Neural progenitor cell (in vitro differentiated cells): ENCODE measurements around the gene TNRC6C. TPM values are rescaled to one million over a fixed set of nuclear protein-coding genes. Genes with fewer than 3 reads are reported as not detected.

Source experiments
- DNase-seq: peaks from one replicate; pipeline ENCODE4 v3.0.0-alpha.2; 2016; ENCODE audit warnings: low spot score
- H2AFZ ChIP-seq: fragments of 200-600 bp; sonication (generic); replicated peaks from 2 replicates; pipeline ENCODE4 v1.6.1; 2016; ENCODE audit warnings: antibody characterized with exemption
- H3F3A ChIP-seq: fragments of 200-600 bp; sonication (generic); 2 replicates; pipeline ENCODE4 v1.6.1; 2016; ENCODE audit warnings: antibody characterized with exemption, low read depth
- H3K27ac ChIP-seq: fragments of 200-600 bp; sonication (generic); 2 replicates; pipeline ENCODE4 v1.5.1; 2016; ENCODE audit warnings: mild to moderate bottlenecking
- H3K27me3 ChIP-seq: fragments of 200-600 bp; sonication (generic); 2 replicates; pipeline ENCODE4 v1.6.1; 2016; ENCODE audit warnings: mild to moderate bottlenecking, moderate library complexity
- H3K36me3 ChIP-seq: fragments of 200-600 bp; sonication (generic); 2 replicates; pipeline ENCODE4 v1.5.1; 2016
- H3K4me1 ChIP-seq: fragments of 200-600 bp; sonication (generic); 2 replicates; pipeline ENCODE4 v1.6.1; 2016; ENCODE audit warnings: mixed run types
- H3K4me2 ChIP-seq: fragments of 200-600 bp; sonication (generic); 2 replicates; pipeline ENCODE4 v1.6.1; 2016
- H3K4me3 ChIP-seq: fragments of 200-600 bp; sonication (generic); 2 replicates; pipeline ENCODE4 v1.5.1; 2016
- H3K79me2 ChIP-seq: fragments of 200-600 bp; sonication (generic); 2 replicates; pipeline ENCODE4 v1.6.1; 2016; ENCODE audit warnings: low read depth
- H3K9ac ChIP-seq: fragments of 200-600 bp; sonication (generic); 2 replicates; pipeline ENCODE4 v1.6.1; 2016
- H3K9me3 ChIP-seq: fragments of 200-600 bp; sonication (generic); 2 replicates; pipeline ENCODE4 v1.5.1; 2016; ENCODE audit warnings: low read depth
- H4K20me1 ChIP-seq: fragments of 200-600 bp; sonication (generic); 2 replicates; pipeline ENCODE4 v1.6.1; 2016; ENCODE audit warnings: low read depth
- H3K27ac Mint-ChIP-seq: 3 replicates; pipeline ENCODE4 v1.8.0; 2021; ENCODE audit warnings: mixed read lengths
- H3K27me3 Mint-ChIP-seq: 2 replicates; pipeline ENCODE4 v1.8.0; 2022; ENCODE audit warnings: low read depth, mild to moderate bottlenecking, inconsistent platforms, moderate library complexity, mixed read lengths; ENCODE audit not compliant: insufficient read depth
- H3K36me3 Mint-ChIP-seq: 3 replicates; pipeline ENCODE4 v1.8.0; 2021; ENCODE audit warnings: mixed read lengths
- H3K4me1 Mint-ChIP-seq: 3 replicates; pipeline ENCODE4 v1.8.0; 2021; ENCODE audit warnings: mixed read lengths
- H3K4me3 Mint-ChIP-seq: 3 replicates; pipeline ENCODE4 v1.8.0; 2021; ENCODE audit warnings: mild to moderate bottlenecking, moderate library complexity, mixed read lengths
- H3K9me3 Mint-ChIP-seq: 3 replicates; pipeline ENCODE4 v1.8.0; 2020; ENCODE audit warnings: mixed read lengths
- EZH2 ChIP-seq: fragments of 200-600 bp; sonication (generic); IDR thresholded peaks from 2 replicates; pipeline ENCODE4 v1.6.1; 2017; ENCODE audit warnings: antibody characterized with exemption, mild to moderate bottlenecking, moderate library complexity
- EZH2phosphoT487 ChIP-seq: fragments of 200-600 bp; sonication (generic); IDR thresholded peaks from 2 replicates; pipeline ENCODE4 v1.6.1; 2017; ENCODE audit warnings: antibody characterized with exemption
- total RNA-seq: library from RNA; depleted of rRNA; stranded (reverse); fragments of >200 nt; gene quantifications from 2 replicates; pipeline ENCODE4 v1.2.3, GENCODE V29; 2015; ENCODE audit warnings: low replicate concordance
- TF ChIP-seq, protein P1 (sequence below): fragments of 200-600 bp; sonication (generic); IDR thresholded peaks from 2 replicates; pipeline ENCODE4 v1.5.1; 2017; ENCODE audit warnings: antibody characterized with exemption, mild to moderate bottlenecking

Gene TNRC6C
- total RNA-seq, 1 donor from 2014 or later, result 14.9 TPM

DNA sequence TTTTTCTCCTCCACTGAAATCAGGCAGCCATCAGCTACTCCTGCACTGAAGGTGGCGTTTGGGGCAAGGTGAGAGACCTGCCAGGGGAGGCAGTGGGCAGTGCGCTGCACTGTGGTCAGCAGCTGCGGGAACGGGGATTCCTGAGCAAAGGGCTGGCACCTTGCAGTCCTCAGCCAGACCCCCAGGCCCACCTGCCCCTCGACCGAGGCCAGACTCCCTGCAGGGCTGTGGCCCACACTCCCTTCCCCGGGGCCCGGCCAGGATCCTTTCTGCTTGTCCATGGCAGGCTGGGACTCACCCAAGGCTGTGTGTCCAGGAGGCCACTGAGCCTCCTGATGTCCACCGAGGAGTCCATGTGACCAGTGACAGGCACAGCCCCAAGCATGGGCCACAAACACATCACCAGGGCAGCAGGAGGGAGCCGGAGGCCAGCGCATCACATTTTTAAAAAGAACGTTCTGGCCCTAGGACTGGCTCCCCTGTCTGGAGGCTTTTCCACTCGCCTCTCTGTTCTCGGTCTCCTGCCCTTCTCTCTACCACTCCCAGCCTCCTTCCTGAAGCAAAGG, 28.5 kb upstream of the TNRC6C start:
- Histone ChIP-seq H3K4me3 (no peak overlapping the region), H3K79me2 (no peaks in the 10 kb centered on the region), H4K20me1 (no peaks in the 10 kb centered on the region), H3K36me3 (no peaks in the 10 kb centered on the region), H3K9ac (no peak overlapping the region), H3K4me2 (no peak overlapping the region), H3K27me3 (no peaks in the 10 kb centered on the region), H3K27ac (no peak overlapping the region), H3F3A (peaks cover 23% of the 10 kb centered on the region), H3K9me3 (no peaks in the 10 kb centered on the region), H2AFZ (no peak overlapping the region), H3K4me1 (peaks cover 33% of the 10 kb centered on the region)
- Mint-ChIP-seq H3K4me3 (no peak overlapping the region), H3K4me1 (peaks cover 52% of the 10 kb centered on the region), H3K36me3 (no peaks in the 10 kb centered on the region), H3K27ac (peak overlapping the region; percentile 46), H3K27me3 (no peaks in the 10 kb centered on the region), H3K9me3 (no peaks in the 10 kb centered on the region)
- DNase-seq, result no peak
- TF ChIP-seq EZH2phosphoT487 (no peak), EZH2 (no peak)
- TF ChIP-seq, protein P1, sequence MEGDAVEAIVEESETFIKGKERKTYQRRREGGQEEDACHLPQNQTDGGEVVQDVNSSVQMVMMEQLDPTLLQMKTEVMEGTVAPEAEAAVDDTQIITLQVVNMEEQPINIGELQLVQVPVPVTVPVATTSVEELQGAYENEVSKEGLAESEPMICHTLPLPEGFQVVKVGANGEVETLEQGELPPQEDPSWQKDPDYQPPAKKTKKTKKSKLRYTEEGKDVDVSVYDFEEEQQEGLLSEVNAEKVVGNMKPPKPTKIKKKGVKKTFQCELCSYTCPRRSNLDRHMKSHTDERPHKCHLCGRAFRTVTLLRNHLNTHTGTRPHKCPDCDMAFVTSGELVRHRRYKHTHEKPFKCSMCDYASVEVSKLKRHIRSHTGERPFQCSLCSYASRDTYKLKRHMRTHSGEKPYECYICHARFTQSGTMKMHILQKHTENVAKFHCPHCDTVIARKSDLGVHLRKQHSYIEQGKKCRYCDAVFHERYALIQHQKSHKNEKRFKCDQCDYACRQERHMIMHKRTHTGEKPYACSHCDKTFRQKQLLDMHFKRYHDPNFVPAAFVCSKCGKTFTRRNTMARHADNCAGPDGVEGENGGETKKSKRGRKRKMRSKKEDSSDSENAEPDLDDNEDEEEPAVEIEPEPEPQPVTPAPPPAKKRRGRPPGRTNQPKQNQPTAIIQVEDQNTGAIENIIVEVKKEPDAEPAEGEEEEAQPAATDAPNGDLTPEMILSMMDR, result no peak

DNA sequence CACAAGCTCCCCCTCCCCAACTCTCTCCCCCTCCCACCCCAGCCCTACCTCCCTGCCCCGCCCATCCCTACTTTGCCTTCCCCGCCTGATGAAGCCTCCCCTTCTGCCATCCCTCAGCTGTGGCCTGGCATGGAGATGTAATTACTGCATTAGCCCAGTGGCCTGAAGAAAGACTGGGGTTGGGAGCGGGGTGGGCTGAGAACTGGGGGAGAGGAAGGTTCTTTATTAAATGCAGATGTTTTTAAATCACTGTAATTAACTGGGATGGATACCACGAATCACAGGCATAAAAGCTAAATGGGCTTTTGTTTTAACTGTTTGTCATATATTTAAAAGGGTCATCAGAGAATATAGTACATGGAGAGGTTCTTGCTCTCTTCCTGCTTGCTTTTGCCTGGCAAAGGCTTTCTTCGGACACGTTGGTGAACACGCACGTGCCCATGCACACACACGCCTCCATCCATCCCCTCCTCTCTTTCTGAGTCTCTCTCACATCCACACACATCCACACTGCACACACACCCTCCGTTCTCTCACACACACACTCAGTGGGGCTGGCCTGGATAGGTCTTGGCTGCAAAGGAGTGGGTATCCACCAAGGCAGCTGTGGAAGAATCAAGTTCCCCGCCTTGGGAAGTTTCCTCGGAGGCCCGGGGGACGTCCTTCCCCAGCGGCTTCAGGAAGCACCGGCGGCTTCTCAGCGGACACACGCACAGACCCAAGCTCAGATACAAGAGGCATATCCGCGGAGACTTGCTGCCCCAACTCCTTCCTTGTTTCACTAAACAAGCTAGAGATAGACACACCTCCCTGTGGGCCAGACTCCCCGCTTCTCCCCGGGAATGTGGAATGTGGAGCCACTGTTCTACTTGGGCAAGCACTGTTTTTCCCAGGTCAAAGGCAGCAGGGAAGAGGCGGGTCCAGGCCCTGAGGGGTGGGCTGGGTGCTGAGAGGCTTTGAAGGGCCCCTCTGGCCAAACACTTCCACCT, 27.4 kb upstream of the TNRC6C start:
- peaks cover 42% of the 10 kb centered on the region for H3K4me1 ChIP-seq
- H4K20me1 ChIP-seq, result no peaks in the 10 kb centered on the region
- no peaks in the 10 kb centered on the region for H3K27me3 ChIP-seq
- no peaks in the 10 kb centered on the region for H3K79me2 ChIP-seq
- DNase-seq, result no peak
- H3K36me3 ChIP-seq, result no peaks in the 10 kb centered on the region
- Mint-ChIP-seq H3K9me3 (no peaks in the 10 kb centered on the region), H3K36me3 (no peaks in the 10 kb centered on the region), H3K4me3 (no peak overlapping the region), H3K27me3 (no peaks in the 10 kb centered on the region), H3K27ac (peak overlapping the region; percentile 64), H3K4me1 (peaks cover 59% of the 10 kb centered on the region)
- no peaks in the 10 kb centered on the region for H3K9me3 ChIP-seq
- no peak for TF ChIP-seq EZH2
- TF ChIP-seq, protein P1, result no peak
- no peak for TF ChIP-seq EZH2phosphoT487
- H3F3A ChIP-seq, result peaks cover 27% of the 10 kb centered on the region
- H2AFZ ChIP-seq, result peak overlapping the region; percentile 42
- H3K27ac ChIP-seq, result no peak overlapping the region
- H3K9ac ChIP-seq, result no peak overlapping the region
- peak overlapping the region; percentile 18 for H3K4me2 ChIP-seq
- H3K4me3 ChIP-seq, result no peak overlapping the region

DNA sequence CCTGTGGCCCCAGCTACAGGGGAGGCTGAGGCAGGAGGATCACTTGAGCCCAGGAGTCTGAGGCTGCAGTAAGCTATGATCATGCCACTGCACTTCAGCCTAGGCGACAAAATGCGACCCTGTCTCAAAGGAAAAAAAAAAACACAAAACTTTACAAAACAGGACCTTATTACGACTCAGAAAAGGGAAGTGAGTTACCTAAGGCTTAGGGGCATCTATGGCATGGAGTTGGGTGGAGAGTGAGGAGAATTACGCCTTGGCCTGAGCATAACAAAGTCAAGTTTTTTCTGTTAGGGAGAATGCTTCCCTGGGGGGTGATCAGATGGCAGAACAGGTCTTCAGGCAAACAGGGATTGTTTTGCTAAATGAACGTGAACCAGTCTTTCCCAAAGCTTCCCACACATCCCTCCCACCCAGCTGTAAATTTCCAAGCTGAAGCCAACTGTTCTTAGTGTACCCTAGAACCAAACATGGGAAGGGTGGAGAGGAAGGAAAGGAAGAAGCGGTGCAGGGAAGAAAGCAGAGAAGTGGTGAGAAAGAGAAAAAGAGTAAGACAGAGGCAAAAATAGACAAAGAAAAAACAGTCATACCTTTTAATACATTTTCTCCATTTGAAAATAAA, 24.6 kb upstream of the TNRC6C start:
- DNase-seq, result no peak
- H4K20me1 ChIP-seq, result no peaks in the 10 kb centered on the region
- H3K79me2 ChIP-seq, result no peaks in the 10 kb centered on the region
- H2AFZ ChIP-seq, result no peak overlapping the region
- TF ChIP-seq, protein P1, result no peak
- no peak for TF ChIP-seq EZH2phosphoT487
- no peak for TF ChIP-seq EZH2
- peaks cover 2% of the 10 kb centered on the region for H3K27me3 Mint-ChIP-seq
- no peaks in the 10 kb centered on the region for H3K9me3 Mint-ChIP-seq
- H3F3A ChIP-seq, result peaks cover 32% of the 10 kb centered on the region
- no peak overlapping the region for H3K4me3 ChIP-seq
- no peak overlapping the region for H3K4me2 ChIP-seq
- peak overlapping the region; percentile 16 for H3K27ac Mint-ChIP-seq
- H3K27me3 ChIP-seq, result no peaks in the 10 kb centered on the region
- H3K9me3 ChIP-seq, result no peaks in the 10 kb centered on the region
- H3K9ac ChIP-seq, result no peak overlapping the region
- peaks cover 36% of the 10 kb centered on the region for H3K4me1 Mint-ChIP-seq
- no peaks in the 10 kb centered on the region for H3K36me3 ChIP-seq
- H3K36me3 Mint-ChIP-seq, result no peaks in the 10 kb centered on the region
- peaks cover 38% of the 10 kb centered on the region for H3K4me1 ChIP-seq
- no peak overlapping the region for H3K4me3 Mint-ChIP-seq
- H3K27ac ChIP-seq, result no peak overlapping the region
